ENCODE measurements around the gene SFMBT2. TPM values are rescaled to one million over a fixed set of nuclear protein-coding genes. Genes with fewer than 3 reads are reported as not detected.

The SFMBT2 gene
- total RNA-seq, 1 donor from 2014 or later, result 2.7 TPM

- Mint-ChIP-seq H3K9me3 (ENCODE audit: unreplicated experiment) (no peaks in the 10 kb centered on the region), H3K4me3 (ENCODE audit: unreplicated experiment) (no peak overlapping the region), H3K4me1 (ENCODE audit: unreplicated experiment) (no peaks in the 10 kb centered on the region), H3K36me3 (ENCODE audit: unreplicated experiment) (no peaks in the 10 kb centered on the region), H3K27ac (ENCODE audit: unreplicated experiment) (no peak overlapping the region), H3K27me3 (ENCODE audit: unreplicated experiment) (no peaks in the 10 kb centered on the region)
- TF ChIP-seq CTCF (IDR thresholded peaks at IDR 0.05), result no peak
- no peak for DNase-seq (ENCODE audit: extremely low spot score, unreplicated experiment)
Observed at GRCh38 chr10:7320072-7320471, 90.8 kb downstream of the SFMBT2 start.

GRCh38 chr10:7319632-7320031 lies 91.2 kb downstream of the SFMBT2 start:
- Mint-ChIP-seq H3K36me3 (ENCODE audit: unreplicated experiment) (no peaks in the 10 kb centered on the region), H3K9me3 (ENCODE audit: unreplicated experiment) (no peaks in the 10 kb centered on the region), H3K4me1 (ENCODE audit: unreplicated experiment) (no peaks in the 10 kb centered on the region), H3K27ac (ENCODE audit: unreplicated experiment) (no peak overlapping the region), H3K4me3 (ENCODE audit: unreplicated experiment) (no peak overlapping the region), H3K27me3 (ENCODE audit: unreplicated experiment) (no peaks in the 10 kb centered on the region)
- DNase-seq (ENCODE audit: extremely low spot score, unreplicated experiment), result no peak
- no peak for TF ChIP-seq CTCF (IDR thresholded peaks at IDR 0.05)

- no peak for DNase-seq (ENCODE audit: extremely low spot score, unreplicated experiment)
- H3K27ac Mint-ChIP-seq (ENCODE audit: unreplicated experiment), result no peak overlapping the region
- no peak overlapping the region for H3K4me3 Mint-ChIP-seq (ENCODE audit: unreplicated experiment)
- TF ChIP-seq CTCF (IDR thresholded peaks at IDR 0.05), result no peak
- H3K27me3 Mint-ChIP-seq (ENCODE audit: unreplicated experiment), result no peaks in the 10 kb centered on the region
- H3K4me1 Mint-ChIP-seq (ENCODE audit: unreplicated experiment), result no peaks in the 10 kb centered on the region
- no peaks in the 10 kb centered on the region for H3K36me3 Mint-ChIP-seq (ENCODE audit: unreplicated experiment)
- no peaks in the 10 kb centered on the region for H3K9me3 Mint-ChIP-seq (ENCODE audit: unreplicated experiment)
Observed at GRCh38 chr10:7318836-7319235, 92.0 kb downstream of the SFMBT2 start.

GRCh38 chr10:7317786-7318446 lies 92.9 kb downstream of the SFMBT2 start:
- Mint-ChIP-seq H3K27me3 (ENCODE audit: unreplicated experiment) (no peaks in the 10 kb centered on the region), H3K4me3 (ENCODE audit: unreplicated experiment) (no peak overlapping the region), H3K9me3 (ENCODE audit: unreplicated experiment) (no peaks in the 10 kb centered on the region), H3K36me3 (ENCODE audit: unreplicated experiment) (no peaks in the 10 kb centered on the region), H3K4me1 (ENCODE audit: unreplicated experiment) (no peaks in the 10 kb centered on the region), H3K27ac (ENCODE audit: unreplicated experiment) (no peak overlapping the region)
- no peak for DNase-seq (ENCODE audit: extremely low spot score, unreplicated experiment)
- no peak for TF ChIP-seq CTCF (IDR thresholded peaks at IDR 0.05)

- Mint-ChIP-seq H3K9me3 (ENCODE audit: unreplicated experiment) (no peaks in the 10 kb centered on the region), H3K4me3 (ENCODE audit: unreplicated experiment) (no peak overlapping the region), H3K27ac (ENCODE audit: unreplicated experiment) (no peak overlapping the region), H3K4me1 (ENCODE audit: unreplicated experiment) (no peaks in the 10 kb centered on the region), H3K36me3 (ENCODE audit: unreplicated experiment) (no peaks in the 10 kb centered on the region), H3K27me3 (ENCODE audit: unreplicated experiment) (no peaks in the 10 kb centered on the region)
- no peak for DNase-seq (ENCODE audit: extremely low spot score, unreplicated experiment)
- no peak for TF ChIP-seq CTCF (IDR thresholded peaks at IDR 0.05)
Observed at GRCh38 chr10:7316839-7317238, 94.0 kb downstream of the SFMBT2 start.
